LNCAP (cell line): ENCODE results near the gene PCBD1.

Experiments
- TF ChIP-seq, protein P1 (sequence below): fragments of 450-650 bp; IDR thresholded peaks from 2 replicates; pipeline ENCODE4 v1.5.1; 2017; ENCODE audit warnings: mild to moderate bottlenecking

The PCBD1 gene

DNA sequence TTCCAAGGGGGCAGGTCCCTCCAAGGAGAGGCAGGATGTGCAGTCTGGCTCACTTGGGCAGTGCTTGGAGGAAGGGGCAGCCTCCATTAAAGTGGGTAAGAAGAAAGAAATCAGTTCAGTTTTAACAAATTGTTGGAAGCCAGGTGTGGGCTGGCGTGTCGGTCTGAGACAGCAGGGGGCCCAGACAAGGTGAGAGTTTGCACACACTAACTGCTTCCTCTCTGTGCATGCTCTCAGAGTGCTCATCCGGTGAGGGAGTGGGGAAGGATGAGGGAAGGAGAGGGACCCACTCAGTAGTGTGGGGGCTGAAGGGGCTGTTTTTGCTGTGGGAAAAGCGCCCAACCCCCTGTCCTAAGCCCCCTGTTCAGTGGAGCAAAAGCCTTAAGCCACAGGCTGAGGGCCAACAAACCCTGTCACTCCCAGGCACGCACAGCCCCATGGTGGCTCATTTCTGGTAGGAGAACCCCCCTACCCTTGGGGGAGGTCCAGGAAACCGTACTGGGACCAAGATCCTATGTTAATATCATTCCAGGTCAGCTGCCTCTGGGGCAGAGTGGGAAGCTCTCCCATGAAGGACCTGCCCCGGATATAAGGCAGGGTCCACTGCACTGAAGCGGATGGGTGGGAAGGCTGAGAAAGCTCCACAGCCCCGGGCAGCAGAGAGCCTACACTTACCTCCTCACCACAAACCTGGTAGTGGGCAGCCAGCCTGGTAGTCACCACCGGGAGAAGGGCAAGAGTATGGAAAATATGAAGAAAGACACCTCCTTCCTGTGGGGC is 5.1 kb upstream of the PCBD1 start:
- TF ChIP-seq, protein P1, sequence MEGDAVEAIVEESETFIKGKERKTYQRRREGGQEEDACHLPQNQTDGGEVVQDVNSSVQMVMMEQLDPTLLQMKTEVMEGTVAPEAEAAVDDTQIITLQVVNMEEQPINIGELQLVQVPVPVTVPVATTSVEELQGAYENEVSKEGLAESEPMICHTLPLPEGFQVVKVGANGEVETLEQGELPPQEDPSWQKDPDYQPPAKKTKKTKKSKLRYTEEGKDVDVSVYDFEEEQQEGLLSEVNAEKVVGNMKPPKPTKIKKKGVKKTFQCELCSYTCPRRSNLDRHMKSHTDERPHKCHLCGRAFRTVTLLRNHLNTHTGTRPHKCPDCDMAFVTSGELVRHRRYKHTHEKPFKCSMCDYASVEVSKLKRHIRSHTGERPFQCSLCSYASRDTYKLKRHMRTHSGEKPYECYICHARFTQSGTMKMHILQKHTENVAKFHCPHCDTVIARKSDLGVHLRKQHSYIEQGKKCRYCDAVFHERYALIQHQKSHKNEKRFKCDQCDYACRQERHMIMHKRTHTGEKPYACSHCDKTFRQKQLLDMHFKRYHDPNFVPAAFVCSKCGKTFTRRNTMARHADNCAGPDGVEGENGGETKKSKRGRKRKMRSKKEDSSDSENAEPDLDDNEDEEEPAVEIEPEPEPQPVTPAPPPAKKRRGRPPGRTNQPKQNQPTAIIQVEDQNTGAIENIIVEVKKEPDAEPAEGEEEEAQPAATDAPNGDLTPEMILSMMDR: no peak

DNA sequence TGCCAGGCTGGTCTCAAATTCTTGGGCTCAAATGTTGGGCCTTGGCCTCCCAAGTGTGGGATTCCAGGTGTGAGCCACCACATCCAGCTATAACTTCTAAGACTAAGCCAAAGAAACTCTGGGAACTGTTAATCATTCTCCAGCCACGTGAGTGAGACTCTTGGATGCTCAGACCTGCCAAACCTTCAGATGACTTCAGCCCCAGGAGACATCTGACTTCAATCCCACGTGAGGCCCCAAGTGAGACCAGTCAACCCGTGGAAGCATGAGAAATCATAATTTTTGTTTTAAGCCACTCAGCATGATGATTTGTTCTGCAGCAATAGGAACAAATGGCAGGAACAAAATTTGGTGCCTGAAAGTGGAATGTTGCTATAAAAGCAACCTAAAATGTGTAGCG is 4.3 kb upstream of the PCBD1 start:
- TF ChIP-seq, protein P1: no peak

DNA sequence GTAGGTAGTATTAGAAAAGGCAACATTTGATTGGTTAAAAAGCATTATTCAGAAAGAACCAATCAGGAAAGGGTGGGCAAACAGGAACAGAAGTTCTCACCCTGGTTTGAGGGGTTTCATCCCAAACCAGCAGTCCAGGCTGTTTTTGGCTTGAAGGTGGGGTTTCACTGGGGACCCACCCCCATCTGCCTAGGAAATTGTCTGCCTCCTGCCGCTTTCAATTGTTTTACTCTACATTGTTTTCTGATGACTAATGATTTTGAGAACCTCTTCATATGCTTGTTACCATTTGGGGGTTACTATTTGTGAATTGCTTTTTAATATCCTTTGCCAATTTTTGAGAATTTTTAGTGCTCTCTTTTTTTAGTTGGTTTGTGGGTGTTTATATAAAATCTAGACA is 3.3 kb upstream of the PCBD1 start:
- TF ChIP-seq, protein P1: no peak

DNA sequence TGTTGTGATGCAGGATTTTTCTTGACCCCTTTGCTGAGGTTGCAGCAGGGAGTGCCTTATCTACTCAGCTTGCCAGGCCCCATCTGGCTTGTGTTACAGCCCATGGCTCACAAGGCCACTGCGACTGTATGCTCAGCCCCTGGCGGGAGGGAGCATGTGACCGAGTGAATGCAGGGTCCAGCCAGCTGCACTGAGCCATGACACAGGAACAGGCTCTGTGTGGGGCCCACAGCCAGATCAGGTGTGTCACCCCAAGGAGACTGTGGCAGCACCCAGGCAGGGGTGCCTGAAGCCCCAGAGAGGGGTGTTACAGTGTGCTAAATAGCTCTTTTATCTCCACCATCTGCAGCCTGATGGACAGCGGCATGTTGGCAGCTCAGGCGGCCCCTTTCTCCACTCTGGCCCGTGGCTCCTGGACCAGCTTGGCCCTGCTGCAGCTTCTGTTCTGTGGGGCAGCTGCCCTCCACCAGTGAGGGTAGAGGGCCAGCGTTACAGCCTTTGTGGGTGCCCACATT is 2.6 kb upstream of the PCBD1 start:
- TF ChIP-seq, protein P1: no peak

DNA sequence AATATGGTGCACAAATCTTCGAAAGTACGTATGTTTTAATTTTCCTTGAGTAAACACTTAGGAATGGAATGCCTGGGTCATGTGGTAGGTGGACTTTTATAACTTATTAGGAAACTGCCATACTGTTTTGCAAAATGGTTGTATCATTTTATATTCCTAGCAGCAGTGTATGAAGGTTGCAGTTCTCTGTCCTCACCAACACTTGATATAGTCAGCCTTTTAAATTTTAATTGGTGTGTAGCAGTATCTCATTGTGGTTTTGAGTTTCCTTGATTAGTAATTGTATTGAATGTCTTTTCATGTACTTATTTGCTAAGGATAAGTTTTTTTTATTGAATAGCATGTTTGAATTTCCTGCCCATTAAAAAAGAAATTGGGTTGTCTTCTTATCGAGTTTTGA is 926 bp upstream of the PCBD1 start:
- TF ChIP-seq, protein P1: no peak

DNA sequence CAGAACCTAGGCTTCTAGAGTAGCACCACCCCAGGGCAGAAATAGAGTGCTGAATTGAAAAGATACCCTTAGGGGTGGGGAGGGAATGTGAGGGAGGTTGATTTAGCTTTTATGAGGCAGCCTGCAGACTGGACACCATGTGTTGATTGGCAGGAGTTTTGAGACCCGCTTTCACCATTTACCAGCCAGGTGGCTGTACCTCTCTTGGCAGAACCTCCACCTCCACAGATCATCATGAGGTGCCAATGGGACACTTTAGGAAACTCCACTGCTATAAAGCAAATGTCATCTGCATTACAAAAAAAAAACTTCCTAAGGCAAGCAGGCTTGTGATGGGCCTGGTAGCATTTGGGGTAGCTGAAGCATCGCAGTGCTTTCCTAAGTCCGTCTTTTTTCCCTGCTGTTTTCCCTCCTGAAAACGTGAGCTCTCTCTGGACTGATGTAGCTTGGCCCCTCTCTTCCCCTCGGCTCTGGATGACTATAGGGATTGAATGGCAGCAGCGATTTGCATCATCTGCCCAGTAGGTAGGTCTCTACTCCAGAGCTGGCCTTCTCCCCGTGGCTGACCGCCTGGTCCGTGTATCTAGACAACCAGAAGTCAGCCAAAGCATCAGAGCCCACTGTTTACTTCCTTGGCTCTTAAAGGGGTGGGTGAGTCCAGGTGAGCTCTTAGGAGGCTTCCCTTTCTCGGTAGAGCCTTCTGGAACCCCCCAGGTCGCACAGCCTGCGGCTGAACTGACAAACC is 1.3 kb downstream of the PCBD1 start:
- TF ChIP-seq, protein P1: no peak

DNA sequence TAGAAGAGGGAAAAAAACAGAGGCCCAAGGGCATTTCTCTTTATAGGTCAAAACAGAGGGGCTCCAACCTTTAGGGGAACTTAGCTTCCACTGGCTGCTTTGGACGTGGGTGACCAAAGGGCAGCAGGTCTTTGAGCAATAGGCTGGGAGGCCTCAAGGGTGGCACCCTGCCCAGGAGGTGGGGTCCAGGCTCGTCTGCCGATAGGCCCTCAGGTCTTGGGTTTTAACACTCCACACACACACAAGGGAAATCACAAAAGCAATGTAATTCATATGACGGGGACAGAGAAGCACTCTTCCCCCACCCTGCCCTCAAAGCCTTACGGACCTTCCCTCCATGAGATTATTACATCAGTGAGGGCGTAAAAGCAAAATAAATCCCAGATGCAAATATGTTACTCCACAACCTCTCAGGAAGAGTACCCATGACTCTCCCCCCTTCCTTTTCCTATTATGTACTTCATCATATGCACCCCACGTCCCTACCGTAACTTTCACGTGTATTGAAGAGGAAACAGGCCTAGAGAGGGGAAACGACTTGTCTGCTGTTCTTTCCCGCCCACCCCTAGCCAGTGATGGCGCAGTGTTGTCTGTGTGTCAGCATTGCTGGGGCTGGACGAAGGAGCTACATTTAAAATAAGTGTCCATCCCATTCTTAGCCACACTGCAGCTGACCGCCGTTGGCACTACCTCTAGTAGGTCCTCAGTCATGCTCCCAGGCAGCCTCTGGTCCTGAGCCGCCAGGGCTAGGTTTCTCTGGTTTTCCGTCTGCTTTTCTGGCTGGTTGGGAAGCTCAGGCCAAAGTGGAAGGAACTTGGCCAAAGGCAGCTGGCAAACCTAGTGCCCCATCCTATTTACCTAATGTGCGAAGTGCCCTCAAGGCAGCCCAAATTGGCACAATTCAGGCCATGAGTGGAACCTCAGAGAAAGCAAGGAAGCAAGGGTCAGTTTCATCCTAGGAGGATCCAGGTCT is 2.1 kb downstream of the PCBD1 start:
- TF ChIP-seq, protein P1: no peak
